ENCODE data around the gene TBP.

- TF ChIP-seq GATA3 (IDR thresholded peaks at IDR 0.05; ENCODE audit: low read depth, low read length): no peak
- TF ChIP-seq GATA2 (IDR thresholded peaks at IDR 0.05; ENCODE audit: low read depth, low read length): no peak
Measured at GRCh38 chr6:170514908-170515307, 39.3 kb upstream of the TBP start.

Measured in SH-SY5Y (cell line).